GM10847 (cell line): ENCODE data around the gene IL1RAP.

Experiments
- POLR2A ChIP-seq: IDR thresholded peaks from 2 replicates; pipeline ENCODE4 v1.6.1; 2011; ENCODE audit not compliant: insufficient read length; ENCODE audit errors: extremely low read depth

Gene IL1RAP

GRCh38 chr3:190526787-190527762 is 13.2 kb downstream of the IL1RAP start:
- TF ChIP-seq POLR2A: no peak

- no peak for TF ChIP-seq POLR2A
These were observed 14.8 kb downstream of the IL1RAP start for GRCh38 chr3:190528706-190529105.

- TF ChIP-seq POLR2A: no peak
These were observed 17.5 kb downstream of the IL1RAP start for GRCh38 chr3:190531406-190531805.

GRCh38 chr3:190532731-190533203 is 18.9 kb downstream of the IL1RAP start:
- no peak for TF ChIP-seq POLR2A

GRCh38 chr3:190533511-190534281 is 19.8 kb downstream of the IL1RAP start:
- TF ChIP-seq POLR2A: no peak

GRCh38 chr3:190534386-190534785 is 20.5 kb downstream of the IL1RAP start:
- no peak for TF ChIP-seq POLR2A

GRCh38 chr3:190534986-190535385 is 21.1 kb downstream of the IL1RAP start:
- TF ChIP-seq POLR2A: no peak

GRCh38 chr3:190537146-190537545 is 23.3 kb downstream of the IL1RAP start:
- no peak for TF ChIP-seq POLR2A

- no peak for TF ChIP-seq POLR2A
These were observed 24.4 kb downstream of the IL1RAP start for GRCh38 chr3:190538288-190538687.

GRCh38 chr3:190539526-190539925 is 25.6 kb downstream of the IL1RAP start:
- no peak for TF ChIP-seq POLR2A

- no peak for TF ChIP-seq POLR2A
These were observed 27.1 kb downstream of the IL1RAP start for GRCh38 chr3:190541008-190541407.

GRCh38 chr3:190541560-190541959 is 27.7 kb downstream of the IL1RAP start:
- no peak for TF ChIP-seq POLR2A

GRCh38 chr3:190542846-190543245 is 29.0 kb downstream of the IL1RAP start:
- TF ChIP-seq POLR2A: no peak

GRCh38 chr3:190543671-190544070 is 29.8 kb downstream of the IL1RAP start:
- TF ChIP-seq POLR2A: no peak

- no peak for TF ChIP-seq POLR2A
These were observed 31.3 kb downstream of the IL1RAP start for GRCh38 chr3:190545191-190545590.
